Natural killer cell (primary cell): ENCODE data around the gene FAM9C. TPM values are rescaled to one million over a fixed set of nuclear protein-coding genes. Genes with fewer than 3 reads are reported as not detected.
A peak's percentile ranks its signal among the peaks of the same experiment; 100 is the strongest.

Source experiments
- ATAC-seq, 3 donors: fragments of 150-1000 bp in 2 of 3; fragments of 200-7000 bp in 1 of 3; cut with Tn5 transposase; 1 replicate in 1 of 3; 2 replicates in 2 of 3; pipeline ENCODE4 v1.10.0; 2021; ENCODE audit warnings: mild to moderate bottlenecking in 2 of 3, moderate library complexity in 2 of 3
- DNase-seq, 2 donors: peaks; one replicate each; pipeline versions ENCODE4 v3.0.0 to v3.0.0-alpha.2; 2013 to 2021; ENCODE audit warnings: mixed read lengths in 1 of 2
- H3K27ac ChIP-seq: one replicate; pipeline ENCODE4 v1.5.1; 2013; ENCODE audit warnings: mild to moderate bottlenecking, low read length
- H3K27me3 ChIP-seq: one replicate; pipeline ENCODE4 v1.6.1; 2013; ENCODE audit warnings: low read length; ENCODE audit not compliant: control insufficient read depth, insufficient read depth
- H3K36me3 ChIP-seq: one replicate; pipeline ENCODE4 v1.6.1; 2013; ENCODE audit warnings: low read length; ENCODE audit not compliant: control insufficient read depth, insufficient read depth
- H3K4me1 ChIP-seq: one replicate; pipeline ENCODE4 v1.6.1; 2013; ENCODE audit warnings: low read length; ENCODE audit not compliant: control insufficient read depth, insufficient read depth
- H3K4me3 ChIP-seq: one replicate; pipeline ENCODE4 v1.5.1; 2013; ENCODE audit warnings: low read length
- H3K9me3 ChIP-seq: one replicate; pipeline ENCODE4 v1.6.1; 2013; ENCODE audit warnings: low read length; ENCODE audit not compliant: control insufficient read depth, insufficient read depth
- H3K27ac Mint-ChIP-seq, 2 donors: one replicate each; pipeline ENCODE4 v1.8.0; 2022; ENCODE audit warnings: mild to moderate bottlenecking in 2 of 2, mixed read lengths in 2 of 2, moderate library complexity in 1 of 2
- H3K27me3 Mint-ChIP-seq, 2 donors: one replicate each; pipeline ENCODE4 v1.8.0; 2022; ENCODE audit warnings: low read depth in 2 of 2, mixed read lengths in 2 of 2
- H3K36me3 Mint-ChIP-seq: one replicate; pipeline ENCODE4 v1.8.0; 2022; ENCODE audit warnings: mixed read lengths
- H3K4me1 Mint-ChIP-seq, 2 donors: one replicate each; pipeline ENCODE4 v1.8.0; 2022; ENCODE audit warnings: mixed read lengths in 2 of 2
- H3K4me3 Mint-ChIP-seq: one replicate; pipeline ENCODE4 v1.8.0; 2022; ENCODE audit warnings: mild to moderate bottlenecking, moderate library complexity, mixed read lengths
- H3K9me3 Mint-ChIP-seq, 2 donors: one replicate each; pipeline ENCODE4 v1.8.0; 2022; ENCODE audit warnings: mixed read lengths in 2 of 2
- WGBS: methylation state at CpG from one replicate; pipeline ENCODE4 v1.1.7; 2013; ENCODE audit warnings: missing lambda C conversion rate; ENCODE audit not compliant: insufficient coverage; 5-methylcytosine and 5-hydroxymethylcytosine counted together
- intact Hi-C: fragments of 100-400 bp; cut with micrococcal nuclease; formaldehyde crosslinking; loops from one replicate; pipeline ENCODE4 v1.14.2; 2022
- total RNA-seq, 4 donors: library from RNA; stranded (reverse); fragments of 120-200 nt in 1 of 4; gene quantifications; one replicate each; pipeline versions ENCODE4 v1.2.3 to v1.2.4, GENCODE V29; 2013 to 2022
- TF ChIP-seq, protein P1 (sequence below): fragments of 200-600 bp; IDR thresholded peaks from one replicate; pipeline ENCODE4 v1.8.0; 2022; ENCODE audit warnings: antibody characterized with exemption

Gene FAM9C
- total RNA-seq, 3 donors from 2014 or later (not counting 1 experiment from before 2014, with no cell fraction given), result not detected

DNA sequence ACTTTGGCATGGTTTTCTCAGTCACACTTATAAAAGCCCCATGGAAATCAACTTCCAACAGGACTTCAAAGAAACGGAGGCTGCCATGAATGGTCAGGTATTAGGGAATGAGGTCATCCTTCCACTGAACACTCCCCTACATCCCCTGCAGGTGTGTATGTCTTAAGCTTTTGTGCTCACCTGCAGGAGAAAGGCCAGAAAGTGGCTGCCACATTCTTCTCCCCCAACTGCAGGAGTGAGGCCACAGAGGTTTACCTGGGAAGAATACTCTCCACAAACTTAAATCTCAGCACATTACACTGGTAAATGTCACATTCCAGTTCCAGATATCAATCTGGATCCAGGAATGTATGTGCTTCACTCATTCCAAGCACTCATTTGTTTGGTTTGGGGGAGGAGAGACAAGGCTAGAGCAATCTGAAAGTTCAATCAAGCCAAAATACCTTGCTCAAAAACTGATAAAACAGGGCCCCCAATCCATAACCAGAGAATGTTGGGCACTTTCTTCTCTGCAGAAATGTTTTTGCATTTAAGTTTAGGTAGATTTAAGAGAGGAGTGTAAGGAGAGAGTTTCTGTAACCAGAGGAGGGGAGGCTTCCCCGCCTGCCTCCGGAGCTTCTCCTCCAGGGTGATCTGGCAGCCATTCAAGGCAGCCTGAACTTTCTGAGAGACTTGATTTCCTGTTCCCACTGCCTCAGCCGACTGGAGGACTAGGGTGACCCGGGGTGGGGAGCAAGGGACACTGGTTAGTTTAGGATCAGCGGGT lies 15.4 kb downstream of the FAM9C start:
- WGBS, result 40% methylated on average over 3 of the region's 6 CpGs
- Mint-ChIP-seq H3K36me3 (no peaks in the 10 kb centered on the region), H3K9me3 (no peaks in the 10 kb centered on the region), H3K27me3 (peaks cover 0 to 37% of the 10 kb centered on the region in 2 donors), H3K27ac (peak overlapping the region; percentile 52 to 61), H3K4me3 (no peak overlapping the region), H3K4me1 (peaks cover 42 to 51% of the 10 kb centered on the region in 2 donors)
- H3K4me3 ChIP-seq, result no peak overlapping the region
- TF ChIP-seq, protein P1, sequence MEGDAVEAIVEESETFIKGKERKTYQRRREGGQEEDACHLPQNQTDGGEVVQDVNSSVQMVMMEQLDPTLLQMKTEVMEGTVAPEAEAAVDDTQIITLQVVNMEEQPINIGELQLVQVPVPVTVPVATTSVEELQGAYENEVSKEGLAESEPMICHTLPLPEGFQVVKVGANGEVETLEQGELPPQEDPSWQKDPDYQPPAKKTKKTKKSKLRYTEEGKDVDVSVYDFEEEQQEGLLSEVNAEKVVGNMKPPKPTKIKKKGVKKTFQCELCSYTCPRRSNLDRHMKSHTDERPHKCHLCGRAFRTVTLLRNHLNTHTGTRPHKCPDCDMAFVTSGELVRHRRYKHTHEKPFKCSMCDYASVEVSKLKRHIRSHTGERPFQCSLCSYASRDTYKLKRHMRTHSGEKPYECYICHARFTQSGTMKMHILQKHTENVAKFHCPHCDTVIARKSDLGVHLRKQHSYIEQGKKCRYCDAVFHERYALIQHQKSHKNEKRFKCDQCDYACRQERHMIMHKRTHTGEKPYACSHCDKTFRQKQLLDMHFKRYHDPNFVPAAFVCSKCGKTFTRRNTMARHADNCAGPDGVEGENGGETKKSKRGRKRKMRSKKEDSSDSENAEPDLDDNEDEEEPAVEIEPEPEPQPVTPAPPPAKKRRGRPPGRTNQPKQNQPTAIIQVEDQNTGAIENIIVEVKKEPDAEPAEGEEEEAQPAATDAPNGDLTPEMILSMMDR, result no peak
- ATAC-seq (no peak), DNase-seq (peak in 1 of 2 donors; percentile 55)
- H3K27ac ChIP-seq, result no peak overlapping the region
- H3K4me1 ChIP-seq, result peaks cover 27% of the 10 kb centered on the region
- no peaks in the 10 kb centered on the region for H3K27me3 ChIP-seq
- no peaks in the 10 kb centered on the region for H3K9me3 ChIP-seq
- intact Hi-C loops, result loop anchor here (10.0 kb wide), 1 partner anchor 56 kb away; no protein-coding TSS in a partner anchor
- H3K36me3 ChIP-seq, result no peaks in the 10 kb centered on the region

DNA sequence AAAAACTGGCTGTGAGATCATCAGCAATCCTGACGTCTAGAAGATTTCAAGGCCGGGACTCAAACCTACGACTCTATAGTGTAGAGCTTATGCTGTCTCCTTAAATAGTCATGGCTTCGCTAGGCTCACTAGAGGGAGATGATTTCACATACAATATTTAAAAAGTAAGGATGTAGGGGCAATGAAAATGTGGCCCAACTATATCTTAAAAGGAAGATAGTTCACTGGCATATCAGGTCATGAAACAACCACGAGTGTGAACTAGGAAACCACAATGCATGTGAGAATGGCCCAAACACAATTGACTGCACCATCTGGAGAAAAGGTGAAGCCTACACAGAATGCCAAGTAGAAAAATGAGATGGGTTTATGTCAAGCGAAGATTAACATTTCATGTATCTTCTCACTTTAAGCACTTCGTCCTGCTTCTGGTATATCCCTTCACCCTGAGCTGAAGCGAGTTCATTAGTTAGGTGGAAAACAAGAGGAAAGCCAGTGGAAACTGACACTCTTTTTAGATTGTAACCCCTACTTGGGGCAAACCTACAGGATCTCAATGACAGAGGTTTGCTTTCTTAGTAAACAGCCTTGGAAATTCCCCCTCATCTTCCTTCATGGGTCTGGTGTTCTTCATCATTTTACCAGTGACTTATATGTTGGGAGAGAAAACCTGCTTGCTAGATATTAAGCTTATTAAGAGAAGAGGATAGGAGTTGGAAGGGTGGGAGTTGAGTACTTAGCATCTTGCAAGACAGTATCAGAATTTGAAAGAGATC lies 17.4 kb downstream of the FAM9C start:
- Histone ChIP-seq H3K27me3 (no peaks in the 10 kb centered on the region), H3K36me3 (no peaks in the 10 kb centered on the region), H3K27ac (peak overlapping the region; percentile 59), H3K4me3 (no peak overlapping the region), H3K4me1 (peaks cover 27% of the 10 kb centered on the region), H3K9me3 (no peaks in the 10 kb centered on the region)
- ATAC-seq (peak; percentile 49 to 78 (median 57)), DNase-seq (peak in 1 of 2 donors; percentile 46)
- intact Hi-C loops, result loop anchor here (10.0 kb wide), 1 partner anchor 58 kb away; no protein-coding TSS in a partner anchor
- TF ChIP-seq, protein P1, result no peak
- WGBS, result 0% methylated on average over 2 of the region's 8 CpGs
- peaks cover 42 to 51% of the 10 kb centered on the region in 2 donors for H3K4me1 Mint-ChIP-seq
- H3K4me3 Mint-ChIP-seq, result no peak overlapping the region
- no peaks in the 10 kb centered on the region for H3K36me3 Mint-ChIP-seq
- H3K27me3 Mint-ChIP-seq, result peaks cover 0 to 30% of the 10 kb centered on the region in 2 donors
- H3K9me3 Mint-ChIP-seq, result no peaks in the 10 kb centered on the region
- peak overlapping the region; percentile 69 to 78 for H3K27ac Mint-ChIP-seq

DNA sequence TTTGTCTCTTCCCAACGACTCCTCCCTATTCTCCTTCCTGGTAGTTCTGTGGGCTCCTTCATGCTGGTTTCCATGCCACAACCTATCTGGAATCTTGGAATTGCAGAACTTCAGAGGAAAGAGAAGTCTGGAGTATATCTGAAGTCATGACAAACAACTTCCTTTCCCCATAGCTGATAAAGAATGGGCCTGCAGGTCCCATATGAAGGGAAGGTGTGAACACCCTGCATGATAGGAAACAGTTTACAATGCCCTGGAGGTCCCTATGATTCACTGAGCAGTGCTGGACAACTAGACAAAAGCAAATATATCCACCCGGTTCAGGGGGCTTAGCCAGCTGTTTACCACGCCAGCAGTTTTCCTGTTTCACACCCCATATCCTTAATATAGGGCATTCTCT lies 19.4 kb downstream of the FAM9C start:
- Histone ChIP-seq H3K4me3 (no peak overlapping the region), H3K27me3 (no peaks in the 10 kb centered on the region), H3K9me3 (no peaks in the 10 kb centered on the region), H3K4me1 (peaks cover 23% of the 10 kb centered on the region), H3K36me3 (no peaks in the 10 kb centered on the region), H3K27ac (no peak overlapping the region)
- no peaks in the 10 kb centered on the region for H3K36me3 Mint-ChIP-seq
- H3K9me3 Mint-ChIP-seq, result no peaks in the 10 kb centered on the region
- intact Hi-C loops, result loop anchor here (10.0 kb wide), 1 partner anchor 60 kb away; no protein-coding TSS in a partner anchor
- peaks cover 31 to 40% of the 10 kb centered on the region in 2 donors for H3K4me1 Mint-ChIP-seq
- no peak for DNase-seq
- no peak overlapping the region for H3K4me3 Mint-ChIP-seq
- ATAC-seq, result no peak
- 88% methylated on average over 3 of the region's 3 CpGs for WGBS
- TF ChIP-seq, protein P1, result no peak
- peaks cover 0 to 18% of the 10 kb centered on the region in 2 donors for H3K27me3 Mint-ChIP-seq
- H3K27ac Mint-ChIP-seq, result peak overlapping the region in 1 of 2 donors; percentile 69
